AG10803 (cell line): ENCODE measurements around the gene SGPP1.

ENCODE experiments used
- DNase-seq: peaks from one replicate; pipeline ENCODE4 v3.0.0; 2010; ENCODE audit warnings: low read depth
- H3K4me3 ChIP-seq: 2 replicates; pipeline ENCODE4 v1.5.1; 2011; ENCODE audit warnings: mild to moderate bottlenecking, low read length, control low read depth
- TF ChIP-seq, protein P1 (sequence below): conservative IDR thresholded peaks from 2 replicates; pipeline ENCODE4 v1.5.1; 2011; ENCODE audit warnings: mild to moderate bottlenecking, low read length, control low read depth, inconsistent platforms

The SGPP1 gene

GRCh38 chr14:63652406-63652805 lies 75.5 kb downstream of the SGPP1 start:
- TF ChIP-seq, protein P1, sequence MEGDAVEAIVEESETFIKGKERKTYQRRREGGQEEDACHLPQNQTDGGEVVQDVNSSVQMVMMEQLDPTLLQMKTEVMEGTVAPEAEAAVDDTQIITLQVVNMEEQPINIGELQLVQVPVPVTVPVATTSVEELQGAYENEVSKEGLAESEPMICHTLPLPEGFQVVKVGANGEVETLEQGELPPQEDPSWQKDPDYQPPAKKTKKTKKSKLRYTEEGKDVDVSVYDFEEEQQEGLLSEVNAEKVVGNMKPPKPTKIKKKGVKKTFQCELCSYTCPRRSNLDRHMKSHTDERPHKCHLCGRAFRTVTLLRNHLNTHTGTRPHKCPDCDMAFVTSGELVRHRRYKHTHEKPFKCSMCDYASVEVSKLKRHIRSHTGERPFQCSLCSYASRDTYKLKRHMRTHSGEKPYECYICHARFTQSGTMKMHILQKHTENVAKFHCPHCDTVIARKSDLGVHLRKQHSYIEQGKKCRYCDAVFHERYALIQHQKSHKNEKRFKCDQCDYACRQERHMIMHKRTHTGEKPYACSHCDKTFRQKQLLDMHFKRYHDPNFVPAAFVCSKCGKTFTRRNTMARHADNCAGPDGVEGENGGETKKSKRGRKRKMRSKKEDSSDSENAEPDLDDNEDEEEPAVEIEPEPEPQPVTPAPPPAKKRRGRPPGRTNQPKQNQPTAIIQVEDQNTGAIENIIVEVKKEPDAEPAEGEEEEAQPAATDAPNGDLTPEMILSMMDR = no peak
- no peak for DNase-seq
- H3K4me3 ChIP-seq = no peak overlapping the region

DNA sequence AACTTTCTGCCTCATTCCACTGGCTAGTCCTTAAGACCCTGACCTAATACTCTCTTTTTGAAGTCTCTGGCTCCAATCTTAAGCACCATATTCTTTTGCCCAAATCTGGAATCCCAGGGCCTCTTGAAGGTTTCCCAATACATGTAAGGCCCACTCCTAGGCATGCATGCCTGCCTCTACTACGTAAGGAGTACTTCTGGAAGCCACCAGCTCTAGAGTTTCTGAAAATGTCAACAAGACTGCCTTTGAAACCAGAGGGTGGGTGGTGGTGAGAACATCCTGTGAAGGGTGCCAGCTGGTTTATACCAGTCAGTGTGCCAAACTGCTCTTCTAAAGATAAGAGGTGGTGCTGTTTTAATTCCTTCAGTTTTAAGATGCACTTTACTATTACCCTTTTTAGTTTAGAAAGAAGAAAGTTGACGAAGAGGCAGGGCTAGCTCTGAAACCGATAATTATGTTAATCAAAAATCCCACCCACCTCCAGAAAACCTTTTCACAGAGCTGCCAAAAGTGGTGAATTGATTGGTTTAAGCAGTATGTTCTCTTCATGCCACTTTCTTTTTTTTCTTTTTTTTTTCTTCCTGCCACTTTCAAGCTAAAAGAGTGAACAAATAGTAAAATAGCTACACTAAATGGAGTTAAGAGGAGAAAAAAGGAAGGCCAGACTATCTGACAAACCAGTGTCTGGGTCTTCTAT lies 77.5 kb downstream of the SGPP1 start:
- TF ChIP-seq, protein P1 = no peak
- no peak overlapping the region for H3K4me3 ChIP-seq

GRCh38 chr14:63647696-63648410 lies 80.0 kb downstream of the SGPP1 start:
- no peak overlapping the region for H3K4me3 ChIP-seq
- TF ChIP-seq, protein P1 = no peak
- DNase-seq = peak; percentile 42

More for the DNA sequence above, 77.5 kb downstream of the SGPP1 start:
- peak; percentile 34 for DNase-seq

GRCh38 chr14:63644741-63645140 lies 83.1 kb downstream of the SGPP1 start:
- no peak overlapping the region for H3K4me3 ChIP-seq
- no peak for DNase-seq
- TF ChIP-seq, protein P1 = no peak

DNA sequence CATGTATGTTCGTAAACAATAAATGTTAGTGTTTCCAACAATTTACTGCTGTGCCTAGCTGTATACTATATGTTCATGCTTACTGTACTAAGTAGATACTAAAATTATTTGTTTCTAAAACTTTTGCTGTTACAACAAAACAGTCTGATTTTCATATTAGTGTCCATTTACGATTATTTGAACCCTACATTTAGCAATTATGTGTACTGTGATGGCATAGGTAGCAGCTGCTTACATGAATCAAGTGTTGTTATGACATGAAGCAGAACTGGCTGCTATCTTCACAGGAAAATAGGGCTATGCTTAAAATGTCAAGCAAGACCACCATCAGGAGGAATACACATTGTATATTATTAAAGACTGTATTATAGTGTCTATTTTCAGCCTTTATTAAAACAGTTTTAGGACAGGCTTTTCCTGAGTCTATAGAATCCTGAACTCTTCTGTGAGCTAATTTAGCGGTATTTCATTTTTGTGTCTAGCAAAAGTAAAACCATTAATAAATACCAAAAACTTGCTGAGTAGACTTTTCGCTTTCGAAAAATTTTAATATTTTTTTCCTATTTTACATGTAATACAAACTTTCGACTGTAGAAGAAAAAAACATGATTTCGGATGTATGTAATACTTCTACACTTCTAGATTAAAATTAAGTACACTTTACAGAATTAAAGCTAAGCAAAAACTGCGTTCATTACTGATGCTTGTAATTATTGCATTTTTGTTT lies 85.0 kb downstream of the SGPP1 start:
- TF ChIP-seq, protein P1 = no peak
- no peak for DNase-seq
- H3K4me3 ChIP-seq = peak overlapping the region; percentile 69

DNA sequence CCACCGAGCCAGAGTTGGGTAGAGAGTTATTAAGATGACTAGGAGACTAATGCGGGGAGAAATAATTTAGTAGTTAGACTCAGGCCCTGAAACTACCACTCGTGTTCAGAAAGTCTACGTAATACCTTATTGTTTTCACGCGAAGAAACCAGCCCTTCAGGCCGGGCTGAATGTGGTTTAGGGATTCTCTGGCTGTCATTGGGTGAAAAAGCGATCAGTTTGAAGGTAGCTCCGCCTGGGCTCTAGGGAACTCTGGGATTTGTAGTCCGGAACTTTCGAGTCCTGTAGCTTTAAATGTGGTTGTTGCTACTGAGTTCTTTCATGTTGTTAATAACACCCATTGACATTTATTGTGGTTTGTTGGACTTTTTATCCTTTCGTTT lies 85.6 kb downstream of the SGPP1 start:
- TF ChIP-seq, protein P1 = no peak
- peak; percentile 94 for DNase-seq
- H3K4me3 ChIP-seq = peak overlapping the region; percentile 69
